ENCODE measurements around the gene MEGF6.

The MEGF6 gene

GRCh38 chr1:3496916-3497315, 114.4 kb downstream of the MEGF6 start:
- no peak overlapping the region for H3K4me3 ChIP-seq (ENCODE audit: low read depth, low read length)
- ChIA-PET POLR2A (no interaction called here), CTCF (interaction anchor here (4.6 kb wide), 1 partner anchor 125 kb away, joined by 38 read pairs; no protein-coding TSS in a partner anchor)

DNA sequence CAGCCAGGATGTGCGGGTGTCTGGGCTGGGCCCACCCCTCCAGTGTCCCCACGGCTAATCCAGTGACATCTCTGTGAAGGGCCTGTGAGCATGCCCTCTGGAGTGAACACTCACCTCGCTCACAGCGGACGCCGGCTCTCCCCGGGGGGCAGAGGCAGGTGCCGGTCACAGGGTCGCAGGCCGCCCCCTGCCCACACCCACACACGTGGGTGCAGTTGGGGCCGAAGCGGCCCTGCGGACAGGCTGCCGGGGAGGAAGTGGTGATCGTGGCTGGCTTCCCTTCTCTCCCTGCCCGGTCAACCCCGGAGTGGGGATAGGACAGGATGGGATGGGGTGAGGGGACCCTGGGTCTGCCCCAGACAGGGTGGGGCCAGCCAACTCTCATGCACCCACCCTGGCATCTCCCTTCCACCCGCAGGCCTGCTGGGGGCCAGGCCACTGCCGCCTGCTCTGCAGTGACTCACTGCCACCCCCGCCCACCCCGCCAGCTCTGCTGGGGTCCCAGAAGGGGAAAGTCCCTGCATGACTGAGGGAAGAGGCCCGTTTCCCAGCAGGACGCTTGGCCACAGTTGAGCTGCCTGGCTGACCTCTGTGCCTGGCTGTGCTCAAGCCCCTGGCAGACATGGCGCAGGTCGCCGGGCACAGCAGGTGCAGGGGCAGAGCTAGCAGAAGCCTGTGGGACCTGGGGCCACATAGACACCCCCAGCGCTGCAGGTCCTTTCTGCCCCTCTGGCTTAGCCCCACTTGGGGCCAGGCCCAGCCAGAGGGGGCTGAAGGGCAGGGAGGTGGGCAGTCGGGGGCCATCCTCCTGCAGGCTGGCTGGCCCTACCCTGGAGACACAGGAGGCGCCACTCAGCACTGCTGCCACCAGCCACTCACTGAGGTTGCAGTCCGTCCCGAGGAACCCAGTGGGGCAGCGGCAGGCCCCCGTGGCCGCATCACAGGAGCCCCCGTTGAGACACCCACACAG, 115.2 kb downstream of the MEGF6 start:
- ChIA-PET CTCF (interaction anchor here (4.6 kb wide), 1 partner anchor 125 kb away, joined by 38 read pairs; no protein-coding TSS in a partner anchor), POLR2A (no interaction called here)
- TF ChIP-seq, protein P1, sequence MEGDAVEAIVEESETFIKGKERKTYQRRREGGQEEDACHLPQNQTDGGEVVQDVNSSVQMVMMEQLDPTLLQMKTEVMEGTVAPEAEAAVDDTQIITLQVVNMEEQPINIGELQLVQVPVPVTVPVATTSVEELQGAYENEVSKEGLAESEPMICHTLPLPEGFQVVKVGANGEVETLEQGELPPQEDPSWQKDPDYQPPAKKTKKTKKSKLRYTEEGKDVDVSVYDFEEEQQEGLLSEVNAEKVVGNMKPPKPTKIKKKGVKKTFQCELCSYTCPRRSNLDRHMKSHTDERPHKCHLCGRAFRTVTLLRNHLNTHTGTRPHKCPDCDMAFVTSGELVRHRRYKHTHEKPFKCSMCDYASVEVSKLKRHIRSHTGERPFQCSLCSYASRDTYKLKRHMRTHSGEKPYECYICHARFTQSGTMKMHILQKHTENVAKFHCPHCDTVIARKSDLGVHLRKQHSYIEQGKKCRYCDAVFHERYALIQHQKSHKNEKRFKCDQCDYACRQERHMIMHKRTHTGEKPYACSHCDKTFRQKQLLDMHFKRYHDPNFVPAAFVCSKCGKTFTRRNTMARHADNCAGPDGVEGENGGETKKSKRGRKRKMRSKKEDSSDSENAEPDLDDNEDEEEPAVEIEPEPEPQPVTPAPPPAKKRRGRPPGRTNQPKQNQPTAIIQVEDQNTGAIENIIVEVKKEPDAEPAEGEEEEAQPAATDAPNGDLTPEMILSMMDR (IDR thresholded peaks at IDR 0.05; ENCODE audit: insufficient read depth, low read length, missing control alignments), result no peak
- no peak for DNase-seq (ENCODE audit: low read depth, low spot score)
- H3K4me3 ChIP-seq (ENCODE audit: low read depth, low read length), result no peak overlapping the region

More at GRCh38 chr1:3496916-3497315, 114.4 kb downstream of the MEGF6 start:
- DNase-seq (ENCODE audit: low read depth, low spot score), result no peak
- TF ChIP-seq, protein P1 (IDR thresholded peaks at IDR 0.05; ENCODE audit: insufficient read depth, low read length, missing control alignments), result no peak

DNA sequence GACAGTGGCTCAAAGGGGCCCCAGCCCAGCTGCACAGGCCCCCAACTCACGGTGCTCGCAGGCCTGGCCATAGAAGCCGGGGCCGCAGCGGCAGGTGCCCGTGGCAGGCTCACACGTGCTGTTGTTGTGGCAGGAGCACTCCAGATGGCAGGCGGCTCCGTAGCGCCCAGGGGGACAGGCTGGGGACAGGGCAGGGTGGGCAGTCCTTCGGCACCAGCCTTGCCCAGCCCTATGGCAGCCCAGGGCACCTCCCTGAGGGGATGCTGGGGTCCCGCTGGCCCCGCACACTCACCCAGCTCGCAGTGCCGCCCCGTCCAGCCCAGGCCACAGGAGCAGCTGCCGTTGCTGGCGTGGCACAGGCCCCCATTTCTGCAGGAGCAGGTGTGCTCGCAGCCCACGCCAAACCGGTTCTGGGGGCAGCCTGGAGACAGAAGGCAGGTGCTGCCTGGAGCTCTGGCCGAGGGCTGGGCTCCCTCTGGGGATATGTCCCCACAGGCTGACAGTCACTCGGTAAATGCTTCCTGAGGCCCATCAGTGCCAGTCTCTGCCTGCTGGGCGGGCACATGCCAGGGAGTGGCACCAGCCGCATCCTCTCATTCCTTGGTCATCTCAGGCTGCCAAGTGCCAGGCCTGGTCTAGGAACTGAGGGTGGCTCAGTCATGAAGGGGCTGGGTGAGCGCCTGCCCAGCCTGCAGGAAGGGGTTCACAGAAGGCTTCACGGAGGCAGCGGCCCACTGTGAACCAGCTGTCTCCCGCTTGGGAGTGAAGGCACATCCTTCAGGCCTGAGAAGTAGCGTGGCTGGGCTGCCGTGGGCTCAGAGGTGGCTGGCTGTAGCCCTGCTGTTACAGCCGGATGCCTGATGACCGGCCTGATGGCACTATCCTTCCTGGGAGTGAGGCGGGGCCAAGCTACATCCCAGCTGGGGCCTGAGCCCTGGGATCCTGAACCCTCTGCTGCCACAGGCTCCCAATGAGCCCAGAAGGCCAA, 116.7 kb downstream of the MEGF6 start:
- TF ChIP-seq, protein P1 (IDR thresholded peaks at IDR 0.05; ENCODE audit: insufficient read depth, low read length, missing control alignments), result no peak
- no peak for DNase-seq (ENCODE audit: low read depth, low spot score)
- no peak overlapping the region for H3K4me3 ChIP-seq (ENCODE audit: low read depth, low read length)
- ChIA-PET POLR2A (interaction anchor here (0.6 kb wide), 1 partner anchor 840 kb away, joined by 3 read pairs; no protein-coding TSS in a partner anchor), CTCF (interaction anchor here (1.2 to 4.6 kb wide), 3 partner anchors 42 to 127 kb away, joined by 7 to 38 read pairs (median 14); no protein-coding TSS in a partner anchor)

- ChIA-PET POLR2A (no interaction called here), CTCF (interaction anchor here (0.9 to 2.9 kb wide), 7 partner anchors 8 to 129 kb away, joined by 3 to 81 read pairs (median 5); no protein-coding TSS in a partner anchor)
- no peak for DNase-seq (ENCODE audit: low read depth, low spot score)
- TF ChIP-seq, protein P1 (IDR thresholded peaks at IDR 0.05; ENCODE audit: insufficient read depth, low read length, missing control alignments), result no peak
- no peak overlapping the region for H3K4me3 ChIP-seq (ENCODE audit: low read depth, low read length)
Measured at GRCh38 chr1:3492545-3493246, 118.6 kb downstream of the MEGF6 start.

GRCh38 chr1:3491291-3492246, 119.7 kb downstream of the MEGF6 start:
- CTCF ChIA-PET, result interaction anchor here (0.7 to 2.2 kb wide), 34 partner anchors 9 to 848 kb away, joined by 3 to 81 read pairs (median 4); no protein-coding TSS in a partner anchor
- DNase-seq (ENCODE audit: low read depth, low spot score), result no peak
- POLR2A ChIA-PET, result no interaction called here
- TF ChIP-seq, protein P1 (IDR thresholded peaks at IDR 0.05; ENCODE audit: insufficient read depth, low read length, missing control alignments), result peak; percentile 91
- H3K4me3 ChIP-seq (ENCODE audit: low read depth, low read length), result no peak overlapping the region; the same call in 1 of the 2 replicates

All from AG04449 (cell line).